Stimulated activated naive B cell treated with anti-CD40 and anti-IgM and Interleukin-4, amounts not matched to agents 10 μg/mL and 1 μg/mL and 100 μg/mL, for 72 hours (primary cell): ENCODE data around the gene ANKFN1.

Experiments used
- ATAC-seq, 2 donors: fragments of 150-1000 bp; cut with Tn5 transposase; replicated peaks; 2 replicates each; pipeline ENCODE4 v1.10.0; 2021; ENCODE audit warnings: moderate library complexity in 1 of 2
- DNase-seq: peaks from one replicate; pipeline ENCODE4 v3.0.0; 2021
- H3K27ac Mint-ChIP-seq: one replicate; pipeline ENCODE4 v1.8.0; 2022; ENCODE audit warnings: mild to moderate bottlenecking, mixed read lengths
- H3K27me3 Mint-ChIP-seq, 2 donors: one replicate each; pipeline ENCODE4 v1.8.0; 2022; ENCODE audit warnings: mixed read lengths in 2 of 2
- H3K36me3 Mint-ChIP-seq, 2 donors: one replicate each; pipeline ENCODE4 v1.8.0; 2022; ENCODE audit warnings: mixed read lengths in 2 of 2, mild to moderate bottlenecking in 1 of 2
- H3K4me1 Mint-ChIP-seq, 2 donors: one replicate each; pipeline ENCODE4 v1.8.0; 2022; ENCODE audit warnings: mixed read lengths in 2 of 2, mild to moderate bottlenecking in 1 of 2
- H3K4me3 Mint-ChIP-seq, 2 donors: one replicate each; pipeline ENCODE4 v1.8.0; 2022; ENCODE audit warnings: mild to moderate bottlenecking in 2 of 2, mixed read lengths in 2 of 2, moderate library complexity in 1 of 2
- H3K9me3 Mint-ChIP-seq, 2 donors: one replicate each; pipeline ENCODE4 v1.8.0; 2022; ENCODE audit warnings: mixed read lengths in 2 of 2, mild to moderate bottlenecking in 1 of 2

Gene ANKFN1

GRCh38 chr17:56152874-56153602 lies at the start of gene ANKFN1:
TSS of gene ANKFN1 (plus strand) at chr17:56153475. CDS start at chr17:56212668, 59,193 bp downstream.
- no peaks in the 10 kb centered on the region for H3K36me3 Mint-ChIP-seq
- no peaks in the 10 kb centered on the region for H3K4me1 Mint-ChIP-seq
- H3K27me3 Mint-ChIP-seq = no peaks in the 10 kb centered on the region
- DNase-seq (no peak), ATAC-seq (no peak)
- no peak within 1 kb of the TSS for H3K27ac Mint-ChIP-seq
- no peak within 1 kb of the TSS for H3K4me3 Mint-ChIP-seq
- no peaks in the 10 kb centered on the region for H3K9me3 Mint-ChIP-seq

- H3K36me3 Mint-ChIP-seq = no peaks in the 10 kb centered on the region
- H3K27me3 Mint-ChIP-seq = peaks cover 0 to 4% of the 10 kb centered on the region in 2 donors
- ATAC-seq = peak; percentile 45 to 64
- peaks cover 0 to 3% of the 10 kb centered on the region in 2 donors for H3K9me3 Mint-ChIP-seq
- H3K4me3 Mint-ChIP-seq = no peak overlapping the region
- no peak for DNase-seq
- H3K27ac Mint-ChIP-seq = no peak overlapping the region
- H3K4me1 Mint-ChIP-seq = no peaks in the 10 kb centered on the region
These were observed 44.4 kb upstream of the ANKFN1 start for GRCh38 chr17:56108811-56109284.

GRCh38 chr17:56109836-56110235 lies 43.4 kb upstream of the ANKFN1 start:
- Mint-ChIP-seq H3K27ac (no peak overlapping the region), H3K9me3 (peaks cover 0 to 3% of the 10 kb centered on the region in 2 donors), H3K4me3 (no peak overlapping the region), H3K36me3 (no peaks in the 10 kb centered on the region), H3K4me1 (no peaks in the 10 kb centered on the region), H3K27me3 (peaks cover 0 to 2% of the 10 kb centered on the region in 2 donors)
- DNase-seq = no peak
- ATAC-seq = no peak

- ATAC-seq (no peak), DNase-seq (no peak)
- Mint-ChIP-seq H3K36me3 (no peaks in the 10 kb centered on the region), H3K27ac (no peak overlapping the region), H3K9me3 (peaks cover 0 to 3% of the 10 kb centered on the region in 2 donors), H3K4me1 (no peaks in the 10 kb centered on the region), H3K4me3 (no peak overlapping the region), H3K27me3 (no peaks in the 10 kb centered on the region)
These were observed 42.7 kb upstream of the ANKFN1 start for GRCh38 chr17:56110463-56111135.

- Mint-ChIP-seq H3K27me3 (no peaks in the 10 kb centered on the region), H3K4me3 (no peak overlapping the region), H3K4me1 (no peaks in the 10 kb centered on the region), H3K9me3 (peaks cover 0 to 3% of the 10 kb centered on the region in 2 donors), H3K36me3 (no peaks in the 10 kb centered on the region), H3K27ac (no peak overlapping the region)
- ATAC-seq (no peak), DNase-seq (no peak)
These were observed 41.4 kb upstream of the ANKFN1 start for GRCh38 chr17:56111706-56112485.

GRCh38 chr17:56113486-56113885 lies 39.8 kb upstream of the ANKFN1 start:
- H3K27ac Mint-ChIP-seq = no peak overlapping the region
- no peaks in the 10 kb centered on the region for H3K27me3 Mint-ChIP-seq
- no peak overlapping the region for H3K4me3 Mint-ChIP-seq
- H3K36me3 Mint-ChIP-seq = no peaks in the 10 kb centered on the region
- no peaks in the 10 kb centered on the region for H3K4me1 Mint-ChIP-seq
- ATAC-seq = no peak
- H3K9me3 Mint-ChIP-seq = no peaks in the 10 kb centered on the region
- DNase-seq = no peak

- ATAC-seq (no peak), DNase-seq (no peak)
- H3K4me1 Mint-ChIP-seq = no peaks in the 10 kb centered on the region
- no peaks in the 10 kb centered on the region for H3K27me3 Mint-ChIP-seq
- H3K4me3 Mint-ChIP-seq = no peak overlapping the region
- no peaks in the 10 kb centered on the region for H3K36me3 Mint-ChIP-seq
- H3K27ac Mint-ChIP-seq = no peak overlapping the region
- no peaks in the 10 kb centered on the region for H3K9me3 Mint-ChIP-seq
These were observed 38.8 kb upstream of the ANKFN1 start for GRCh38 chr17:56114469-56114868.

GRCh38 chr17:56119191-56119590 lies 34.1 kb upstream of the ANKFN1 start:
- H3K4me1 Mint-ChIP-seq = no peaks in the 10 kb centered on the region
- H3K9me3 Mint-ChIP-seq = no peaks in the 10 kb centered on the region
- H3K27me3 Mint-ChIP-seq = no peaks in the 10 kb centered on the region
- no peak overlapping the region for H3K4me3 Mint-ChIP-seq
- DNase-seq (no peak), ATAC-seq (no peak)
- H3K27ac Mint-ChIP-seq = no peak overlapping the region
- H3K36me3 Mint-ChIP-seq = no peaks in the 10 kb centered on the region

- Mint-ChIP-seq H3K27ac (no peak overlapping the region), H3K27me3 (no peaks in the 10 kb centered on the region), H3K4me3 (no peak overlapping the region), H3K4me1 (no peaks in the 10 kb centered on the region), H3K36me3 (no peaks in the 10 kb centered on the region), H3K9me3 (no peaks in the 10 kb centered on the region)
- ATAC-seq (no peak), DNase-seq (no peak)
These were observed 33.3 kb upstream of the ANKFN1 start for GRCh38 chr17:56119936-56120335.

GRCh38 chr17:56121191-56122051 lies 31.9 kb upstream of the ANKFN1 start:
- no peak overlapping the region for H3K27ac Mint-ChIP-seq
- H3K4me3 Mint-ChIP-seq = no peak overlapping the region
- no peaks in the 10 kb centered on the region for H3K4me1 Mint-ChIP-seq
- no peaks in the 10 kb centered on the region for H3K9me3 Mint-ChIP-seq
- H3K36me3 Mint-ChIP-seq = no peaks in the 10 kb centered on the region
- no peak for DNase-seq
- no peak for ATAC-seq
- no peaks in the 10 kb centered on the region for H3K27me3 Mint-ChIP-seq

- Mint-ChIP-seq H3K27me3 (no peaks in the 10 kb centered on the region), H3K4me1 (no peaks in the 10 kb centered on the region), H3K27ac (no peak overlapping the region), H3K4me3 (no peak overlapping the region), H3K9me3 (no peaks in the 10 kb centered on the region), H3K36me3 (no peaks in the 10 kb centered on the region)
- no peak for ATAC-seq
- DNase-seq = no peak
These were observed 27.1 kb upstream of the ANKFN1 start for GRCh38 chr17:56125830-56126819.

- Mint-ChIP-seq H3K4me1 (no peaks in the 10 kb centered on the region), H3K36me3 (no peaks in the 10 kb centered on the region), H3K27me3 (no peaks in the 10 kb centered on the region), H3K9me3 (no peaks in the 10 kb centered on the region), H3K27ac (no peak overlapping the region), H3K4me3 (no peak overlapping the region)
- ATAC-seq (no peak), DNase-seq (no peak)
These were observed 23.2 kb upstream of the ANKFN1 start for GRCh38 chr17:56130026-56130425.

- H3K4me3 Mint-ChIP-seq = no peak overlapping the region
- no peak overlapping the region for H3K27ac Mint-ChIP-seq
- no peaks in the 10 kb centered on the region for H3K9me3 Mint-ChIP-seq
- ATAC-seq (no peak), DNase-seq (no peak)
- no peaks in the 10 kb centered on the region for H3K27me3 Mint-ChIP-seq
- no peaks in the 10 kb centered on the region for H3K36me3 Mint-ChIP-seq
- H3K4me1 Mint-ChIP-seq = no peaks in the 10 kb centered on the region
These were observed 22.6 kb upstream of the ANKFN1 start for GRCh38 chr17:56130631-56131030.
